Posterior vena cava (tissue), 2 donors: ENCODE data around the gene MAP3K10. TPM values are rescaled to one million over a fixed set of nuclear protein-coding genes. Genes with fewer than 3 reads are reported as not detected.
"Not testable (repeated sequence)": the region's sequence is repeated elsewhere in the genome, so short reads cannot be mapped to it uniquely, and the experiment has no call there.

Experiments
- DNase-seq: peaks from one replicate; pipeline ENCODE4 v3.0.0-alpha.2; 2020; ENCODE audit warnings: low spot score
- intact Hi-C, 2 donors: fragments of 100-400 bp; cut with DNase I; formaldehyde crosslinking; loops; one replicate each; pipeline versions ENCODE4 v1.14.1 to v1.14.2; 2022 to 2023
- total RNA-seq, 2 donors: library from RNA; stranded (reverse); fragmentation: NEBNext Ultra II Directional; extraction: Animal tissue kit (Norgen Biotek cat#: 25700); gene quantifications; one replicate each; pipeline ENCODE4 v1.2.1, GENCODE V29; 2021
- donor health status: DM: yes; HTN: yes; CAD: no.
- donor health status: DM: yes; HTN: yes; CAD: no.

MAP3K10 gene
- total RNA-seq, 2 donors from 2014 or later, result 16.9 to 21.5 TPM

DNA sequence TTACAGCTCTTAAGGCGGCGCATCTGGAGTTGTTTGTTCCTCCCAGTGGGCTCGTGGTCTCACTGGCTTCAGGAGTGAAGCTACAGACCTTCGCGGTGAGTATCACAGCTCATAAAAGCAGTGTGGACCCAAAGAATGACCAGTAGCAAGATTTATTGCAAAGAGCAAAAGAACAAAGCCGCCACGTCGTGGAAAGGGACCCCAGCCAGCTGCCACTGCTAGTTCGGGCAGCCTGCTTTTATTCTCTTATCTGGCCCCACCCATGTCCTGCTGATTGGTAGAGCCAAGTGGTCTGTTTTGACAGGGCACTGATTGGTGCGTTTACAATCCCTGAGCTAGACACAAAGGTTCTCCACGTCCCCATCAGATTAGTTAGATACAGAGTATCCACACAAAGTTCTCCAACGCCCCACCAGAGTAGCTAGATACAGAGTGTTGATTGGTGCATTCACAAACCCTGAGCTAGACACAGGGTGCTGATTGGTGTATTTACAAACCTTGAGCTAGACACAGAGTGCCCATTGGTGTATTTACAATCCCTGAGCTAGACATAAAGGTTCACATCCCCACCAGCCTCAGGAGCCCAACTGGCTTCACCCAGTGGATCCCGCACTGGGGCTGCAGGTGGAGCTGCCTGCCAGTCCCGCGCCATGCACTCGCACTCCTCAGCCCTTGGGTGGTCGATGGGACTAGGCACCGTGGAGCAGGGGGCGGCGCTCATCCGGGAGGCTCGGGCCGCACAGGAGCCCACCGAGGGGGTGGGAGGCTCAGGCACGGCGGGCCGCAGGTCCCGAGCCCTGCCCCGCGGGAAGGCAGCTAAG, 21.5 kb upstream of the MAP3K10 start:
- DNase-seq, intact Hi-C loops: not testable (repeated sequence)

- intact Hi-C loops, DNase-seq: not testable (repeated sequence)
Observed at GRCh38 chr19:40170303-40170989, 20.8 kb upstream of the MAP3K10 start.

DNA sequence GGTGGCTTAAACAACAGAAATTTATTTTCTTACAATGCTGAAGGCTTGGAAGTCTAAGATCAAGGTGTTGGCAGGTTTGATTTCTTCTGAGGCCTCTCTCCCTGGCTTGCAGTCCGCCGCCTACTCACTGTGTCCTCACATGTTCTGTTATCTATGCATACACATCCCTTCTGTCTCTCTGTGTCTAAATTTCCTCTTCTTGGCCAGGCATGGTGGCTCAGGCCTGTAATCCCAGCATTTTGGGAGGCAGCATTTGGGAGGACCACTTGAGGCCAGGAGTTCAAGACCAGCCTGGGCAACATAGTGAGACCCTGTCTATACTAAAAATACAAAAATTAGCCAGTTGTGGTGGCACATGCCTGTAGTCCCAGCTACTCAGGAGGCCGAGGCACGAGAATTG, 19.9 kb upstream of the MAP3K10 start:
- DNase-seq, intact Hi-C loops: not testable (repeated sequence)

GRCh38 chr19:40174092-40174491, 17.1 kb upstream of the MAP3K10 start:
- no peak for DNase-seq
- intact Hi-C loops, result no loop called here

GRCh38 chr19:40175820-40176219, 15.4 kb upstream of the MAP3K10 start:
- intact Hi-C loops, result no loop called here

DNA sequence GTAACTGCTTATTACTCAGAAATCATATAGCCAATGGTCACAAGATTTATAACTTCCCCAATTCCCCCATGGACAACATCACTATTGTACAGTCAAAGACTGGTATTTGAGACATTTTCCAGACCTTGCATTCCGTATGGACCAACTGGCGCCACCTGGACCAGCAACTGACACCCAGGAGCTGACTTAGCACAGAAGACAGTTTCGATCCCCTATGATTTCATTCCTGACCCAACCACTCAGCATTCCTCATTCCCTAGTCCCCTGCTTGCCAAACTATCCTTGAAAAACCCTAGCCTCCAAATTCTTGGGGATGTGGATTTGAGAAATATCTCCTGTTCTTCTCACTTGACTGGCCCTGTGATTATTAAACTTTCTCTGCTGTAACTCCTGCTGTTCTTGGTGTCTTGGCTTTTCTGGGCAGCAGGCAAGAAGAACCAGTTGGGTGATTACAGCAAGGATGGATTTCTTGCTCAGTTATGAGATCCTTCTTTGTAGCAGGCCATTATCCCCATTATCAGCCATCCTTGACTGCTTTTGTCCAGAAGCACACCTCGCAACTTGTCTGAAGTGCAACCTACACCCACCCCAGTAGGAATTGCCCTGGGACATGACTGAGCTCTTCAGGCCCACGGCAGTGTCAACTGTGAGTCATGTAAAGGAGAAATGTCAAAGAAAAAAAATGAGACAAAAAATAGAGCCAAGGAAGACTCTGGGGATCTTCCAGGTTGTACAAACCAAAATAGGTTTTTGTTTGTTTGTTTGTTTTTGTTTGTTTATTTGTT, 13.7 kb upstream of the MAP3K10 start:
- intact Hi-C loops, result no loop called here
- DNase-seq, result no peak

More at GRCh38 chr19:40175820-40176219, 15.4 kb upstream of the MAP3K10 start:
- no peak for DNase-seq

DNA sequence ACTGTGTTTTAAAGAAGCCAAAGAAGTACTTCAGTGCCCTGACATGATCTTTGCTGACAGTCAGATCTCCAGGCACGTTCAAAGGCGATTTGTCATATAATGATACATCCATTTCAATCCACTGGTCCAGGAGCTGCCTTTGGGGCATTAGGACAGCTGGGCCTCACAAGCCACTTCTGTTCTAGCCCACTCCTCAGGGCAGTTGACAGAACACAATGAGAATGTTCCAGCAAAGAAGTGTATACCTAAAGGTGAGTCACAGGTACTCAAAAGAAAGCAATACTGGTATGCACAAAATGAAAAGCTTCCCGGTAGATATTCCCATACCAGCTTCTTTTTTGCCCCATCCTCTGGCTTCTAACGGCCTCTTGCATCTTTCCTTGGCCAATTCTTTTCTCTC, 12.5 kb upstream of the MAP3K10 start:
- intact Hi-C loops, result no loop called here
- no peak for DNase-seq

DNA sequence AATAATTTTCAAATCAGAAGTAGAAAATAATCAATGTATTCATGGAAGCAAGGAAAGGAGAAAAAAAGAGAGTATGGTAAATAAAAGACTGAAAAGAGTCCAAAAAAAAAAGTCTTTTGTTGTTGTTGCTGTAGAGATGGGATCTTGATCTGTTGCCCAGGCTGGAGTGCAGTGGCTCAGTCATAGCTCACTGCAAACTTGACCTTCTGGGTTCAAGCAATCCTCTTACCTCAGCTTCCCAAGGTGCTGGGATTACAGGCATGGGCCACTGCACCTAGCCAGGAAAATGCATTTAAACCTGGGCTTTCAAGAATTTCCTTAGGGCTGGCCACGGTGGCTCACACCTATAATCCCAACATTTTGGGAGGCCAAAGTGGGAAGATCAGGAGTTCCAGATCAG, 7.0 kb upstream of the MAP3K10 start:
- DNase-seq, result no peak
- intact Hi-C loops, result no loop called here

- no peak for DNase-seq
- intact Hi-C loops, result no loop called here
Observed at GRCh38 chr19:40191836-40192646, 815 bp downstream of the MAP3K10 start.

DNA sequence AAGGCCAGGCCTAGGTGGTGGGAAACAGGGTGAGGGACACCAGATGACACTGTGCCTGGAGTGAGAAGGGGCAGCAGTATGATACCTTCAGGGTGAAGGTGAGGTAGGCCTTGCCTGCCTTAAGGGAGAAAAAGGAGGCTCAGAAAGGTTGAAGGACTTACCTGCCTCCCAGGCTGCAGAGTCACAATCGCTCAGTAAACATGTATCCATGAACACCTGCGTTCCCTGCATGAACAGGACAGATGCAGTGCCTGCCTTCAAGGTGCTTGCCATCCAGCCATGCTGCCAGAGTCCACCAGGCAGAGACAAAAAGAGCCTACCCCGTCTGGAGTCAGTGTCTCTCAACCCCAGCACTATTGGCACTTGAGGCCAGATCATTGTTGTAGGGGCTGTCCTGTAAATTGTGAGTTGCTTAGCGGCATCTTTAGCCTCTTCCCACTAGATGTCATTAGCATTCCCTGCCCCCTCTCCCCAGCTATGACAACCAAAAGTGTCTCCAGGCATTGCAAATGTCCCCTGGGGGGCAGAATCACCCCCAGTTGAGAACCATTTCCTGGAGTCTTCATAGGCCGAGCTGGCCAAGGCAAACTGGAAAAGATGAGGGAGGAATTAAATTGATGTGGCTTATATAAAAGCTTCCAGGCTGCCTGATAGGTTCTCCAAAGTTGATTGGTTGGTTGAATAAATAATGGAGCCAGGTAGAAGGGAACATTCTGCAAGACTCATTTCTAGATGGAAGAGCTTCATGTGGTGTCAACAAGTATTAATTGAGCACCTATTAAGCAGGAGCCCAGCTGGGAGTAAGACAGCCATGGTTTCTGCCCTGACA, 1.7 kb downstream of the MAP3K10 start:
- intact Hi-C loops, result no loop called here
- DNase-seq, result no peak

DNA sequence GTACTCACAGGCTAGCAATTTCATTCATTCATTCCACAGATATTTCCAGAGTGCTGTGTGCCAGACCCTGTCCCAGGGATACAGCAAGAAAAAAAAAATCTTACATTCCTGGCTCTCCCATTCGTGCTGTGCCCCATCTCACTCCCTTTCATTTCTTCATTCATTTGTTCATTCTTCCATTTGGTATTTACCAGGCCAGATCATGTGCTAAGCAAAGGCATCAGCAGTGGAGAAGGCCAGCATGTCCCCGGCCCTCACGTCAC, 2.3 kb downstream of the MAP3K10 start:
- DNase-seq, result no peak
- intact Hi-C loops, result no loop called here

- no peak for DNase-seq
- intact Hi-C loops, result no loop called here
Observed at GRCh38 chr19:40198272-40198990, 7.2 kb downstream of the MAP3K10 start.

- no peak for DNase-seq
Observed at GRCh38 chr19:40200341-40201099, 9.3 kb downstream of the MAP3K10 start.

DNA sequence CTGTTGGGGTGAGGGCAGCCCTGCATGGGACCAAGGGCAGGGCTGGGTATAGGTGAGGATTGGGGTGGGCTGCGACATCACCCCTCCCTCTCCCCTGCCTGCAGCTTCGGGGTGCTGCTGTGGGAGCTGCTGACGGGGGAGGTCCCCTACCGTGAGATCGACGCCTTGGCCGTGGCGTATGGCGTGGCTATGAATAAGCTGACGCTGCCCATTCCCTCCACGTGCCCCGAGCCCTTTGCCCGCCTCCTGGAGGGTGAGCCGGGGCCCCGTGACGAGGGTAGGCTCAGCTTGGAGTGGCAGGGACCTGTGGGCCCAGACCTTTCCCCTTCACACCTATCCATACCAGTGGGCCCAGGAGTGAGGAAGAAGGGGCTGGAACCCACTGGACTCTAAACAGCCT, 13.2 kb downstream of the MAP3K10 start:
- intact Hi-C loops, result no loop called here
- DNase-seq, result no peak

More at GRCh38 chr19:40200341-40201099, 9.3 kb downstream of the MAP3K10 start:
- intact Hi-C loops, result no loop called here

DNA sequence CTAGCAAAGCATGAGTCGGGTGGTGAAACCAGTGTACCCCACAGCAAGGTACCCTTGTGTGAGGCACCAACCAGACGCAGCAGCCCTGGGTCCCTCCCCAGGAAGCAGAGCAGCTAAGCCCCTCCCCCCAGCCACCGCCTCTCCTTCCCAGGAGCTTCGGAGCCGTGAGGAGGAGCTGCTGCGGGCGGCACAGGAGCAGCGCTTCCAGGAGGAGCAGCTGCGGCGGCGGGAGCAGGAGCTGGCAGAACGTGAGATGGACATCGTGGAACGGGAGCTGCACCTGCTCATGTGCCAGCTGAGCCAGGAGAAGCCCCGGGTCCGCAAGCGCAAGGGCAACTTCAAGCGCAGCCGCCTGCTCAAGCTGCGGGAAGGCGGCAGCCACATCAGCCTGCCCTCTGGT, 14.5 kb downstream of the MAP3K10 start:
- no peak for DNase-seq
- intact Hi-C loops, result no loop called here

DNA sequence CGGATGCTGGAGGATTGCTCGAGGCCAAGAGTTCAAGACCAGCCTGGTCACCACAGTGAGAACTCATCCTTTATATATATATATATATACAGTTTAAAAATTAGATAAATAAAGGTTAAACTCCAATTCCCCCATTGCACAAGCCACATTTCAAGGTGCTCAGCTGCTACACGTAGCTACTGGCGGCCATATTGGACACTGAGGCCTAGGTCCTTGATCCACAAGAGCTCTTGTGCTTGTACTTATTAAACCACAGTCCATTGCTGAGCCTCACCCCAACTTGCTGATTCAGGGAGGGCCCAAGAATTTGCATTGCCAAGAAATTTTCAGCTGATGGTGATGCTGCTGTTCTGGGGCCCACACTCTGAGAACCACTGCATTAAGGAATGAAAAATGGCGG, 17.4 kb downstream of the MAP3K10 start:
- no peak for DNase-seq
- intact Hi-C loops, result no loop called here

DNA sequence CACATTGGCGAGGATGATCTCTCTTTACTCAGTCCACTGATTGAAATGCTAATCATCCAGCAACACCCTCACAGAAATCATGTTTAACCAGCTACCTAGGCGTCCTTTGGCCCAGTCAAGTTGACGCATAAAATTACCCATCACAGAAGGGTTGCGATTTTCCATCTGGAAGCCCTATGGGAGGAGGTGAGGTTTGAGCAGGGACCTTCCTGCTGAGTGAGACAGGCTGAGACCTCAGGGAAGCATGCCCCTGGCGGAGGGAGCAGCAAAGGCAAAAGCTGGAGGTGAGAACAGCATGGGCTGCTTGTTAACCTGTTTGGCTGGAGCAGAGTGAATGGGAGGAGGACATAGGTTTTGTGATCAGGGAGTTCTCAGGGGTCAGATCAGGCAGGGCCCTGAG, 19.7 kb downstream of the MAP3K10 start:
- DNase-seq, result no peak
- intact Hi-C loops, result no loop called here
